Progenitor cell of endocrine pancreas (in vitro differentiated cells): ENCODE measurements around the gene SEMA4D. TPM values are rescaled to one million over a fixed set of nuclear protein-coding genes. Genes with fewer than 3 reads are reported as not detected.
A peak's percentile ranks its signal among the peaks of the same experiment; 100 is the strongest.

ENCODE experiments used
- DNase-seq: peaks from one replicate; pipeline ENCODE4 v3.0.0; 2021; ENCODE audit warnings: low spot score; ENCODE audit not compliant: unreplicated experiment
- H3K27ac Mint-ChIP-seq: 2 replicates; pipeline ENCODE4 v1.8.0; 2021; ENCODE audit warnings: mild to moderate bottlenecking, moderate library complexity, mixed read lengths
- H3K27me3 Mint-ChIP-seq: 2 replicates; pipeline ENCODE4 v1.8.0; 2021; ENCODE audit warnings: mixed read lengths
- H3K36me3 Mint-ChIP-seq: 2 replicates; pipeline ENCODE4 v1.8.0; 2022; ENCODE audit warnings: mixed read lengths; ENCODE audit not compliant: insufficient read depth
- H3K4me1 Mint-ChIP-seq: 2 replicates; pipeline ENCODE4 v1.8.0; 2021; ENCODE audit warnings: low read depth, mixed read lengths
- H3K4me3 Mint-ChIP-seq: 2 replicates; pipeline ENCODE4 v1.8.0; 2021; ENCODE audit warnings: low read depth, mild to moderate bottlenecking, moderate library complexity, mixed read lengths
- H3K9me3 Mint-ChIP-seq: 2 replicates; pipeline ENCODE4 v1.8.0; 2021; ENCODE audit warnings: low read depth, mixed read lengths
- CTCF ChIP-seq: fragments of 200-600 bp; sonication (generic); IDR thresholded peaks from one replicate; pipeline ENCODE4 v1.5.0; 2021; ENCODE audit warnings: antibody characterized with exemption, mild to moderate bottlenecking; ENCODE audit not compliant: unreplicated experiment
- total RNA-seq: library from RNA; stranded (reverse); gene quantifications from 2 replicates; pipeline ENCODE4 v1.2.1, GENCODE V29; 2021

SEMA4D gene
- total RNA-seq, 1 donor from 2014 or later: 63.1 TPM

- DNase-seq: no peak
- Mint-ChIP-seq H3K27me3 (no peaks in the 10 kb centered on the region), H3K4me3 (no peak overlapping the region), H3K36me3 (peaks cover 1% of the 10 kb centered on the region), H3K4me1 (peaks cover 9% of the 10 kb centered on the region), H3K27ac (no peak overlapping the region), H3K9me3 (peaks cover 8% of the 10 kb centered on the region)
- no peak for TF ChIP-seq CTCF
Observed at GRCh38 chr9:89486681-89487080, 11.2 kb downstream of the SEMA4D start.

GRCh38 chr9:89484475-89485404, 13.2 kb downstream of the SEMA4D start:
- TF ChIP-seq CTCF: no peak
- Mint-ChIP-seq H3K36me3 (peaks cover 3% of the 10 kb centered on the region), H3K4me1 (peaks cover 6% of the 10 kb centered on the region), H3K4me3 (no peak overlapping the region), H3K9me3 (peaks cover 8% of the 10 kb centered on the region), H3K27me3 (no peaks in the 10 kb centered on the region), H3K27ac (peak overlapping the region; percentile 25)
- DNase-seq: no peak

GRCh38 chr9:89483592-89484474, 14.1 kb downstream of the SEMA4D start:
- TF ChIP-seq CTCF: no peak
- H3K4me3 Mint-ChIP-seq: no peak overlapping the region
- peaks cover 6% of the 10 kb centered on the region for H3K4me1 Mint-ChIP-seq
- no peaks in the 10 kb centered on the region for H3K27me3 Mint-ChIP-seq
- no peak for DNase-seq
- peaks cover 7% of the 10 kb centered on the region for H3K36me3 Mint-ChIP-seq
- H3K27ac Mint-ChIP-seq: no peak overlapping the region
- H3K9me3 Mint-ChIP-seq: peaks cover 5% of the 10 kb centered on the region

GRCh38 chr9:89482901-89483361, 15.0 kb downstream of the SEMA4D start:
- peaks cover 2% of the 10 kb centered on the region for H3K9me3 Mint-ChIP-seq
- DNase-seq: no peak
- peaks cover 7% of the 10 kb centered on the region for H3K36me3 Mint-ChIP-seq
- peaks cover 7% of the 10 kb centered on the region for H3K4me1 Mint-ChIP-seq
- no peaks in the 10 kb centered on the region for H3K27me3 Mint-ChIP-seq
- no peak overlapping the region for H3K4me3 Mint-ChIP-seq
- H3K27ac Mint-ChIP-seq: peak overlapping the region; percentile 75
- no peak for TF ChIP-seq CTCF
